Esophagus squamous epithelium (tissue), 4 donors: ENCODE results near the gene SMAD7.

ENCODE experiments used
- POLR2A ChIP-seq, 4 donors: fragments of 450-650 bp; IDR thresholded peaks; one replicate each; pipeline ENCODE4 v1.6.1; 2017; ENCODE audit warnings: antibody characterized with exemption in 4 of 4, mild to moderate bottlenecking in 4 of 4, moderate library complexity in 3 of 4
- TF ChIP-seq, protein P1 (sequence below), 6 experiments: fragments of 450-650 bp in 4 of 6; fragments of 200-600 bp in 2 of 6; sonication (generic) in 2 of 6; IDR thresholded peaks; one replicate each; pipeline ENCODE4 v1.5.1; 2016 to 2019; ENCODE audit warnings: antibody characterized with exemption in 6 of 6, mild to moderate bottlenecking in 4 of 6, moderate library complexity in 4 of 6

DNA sequence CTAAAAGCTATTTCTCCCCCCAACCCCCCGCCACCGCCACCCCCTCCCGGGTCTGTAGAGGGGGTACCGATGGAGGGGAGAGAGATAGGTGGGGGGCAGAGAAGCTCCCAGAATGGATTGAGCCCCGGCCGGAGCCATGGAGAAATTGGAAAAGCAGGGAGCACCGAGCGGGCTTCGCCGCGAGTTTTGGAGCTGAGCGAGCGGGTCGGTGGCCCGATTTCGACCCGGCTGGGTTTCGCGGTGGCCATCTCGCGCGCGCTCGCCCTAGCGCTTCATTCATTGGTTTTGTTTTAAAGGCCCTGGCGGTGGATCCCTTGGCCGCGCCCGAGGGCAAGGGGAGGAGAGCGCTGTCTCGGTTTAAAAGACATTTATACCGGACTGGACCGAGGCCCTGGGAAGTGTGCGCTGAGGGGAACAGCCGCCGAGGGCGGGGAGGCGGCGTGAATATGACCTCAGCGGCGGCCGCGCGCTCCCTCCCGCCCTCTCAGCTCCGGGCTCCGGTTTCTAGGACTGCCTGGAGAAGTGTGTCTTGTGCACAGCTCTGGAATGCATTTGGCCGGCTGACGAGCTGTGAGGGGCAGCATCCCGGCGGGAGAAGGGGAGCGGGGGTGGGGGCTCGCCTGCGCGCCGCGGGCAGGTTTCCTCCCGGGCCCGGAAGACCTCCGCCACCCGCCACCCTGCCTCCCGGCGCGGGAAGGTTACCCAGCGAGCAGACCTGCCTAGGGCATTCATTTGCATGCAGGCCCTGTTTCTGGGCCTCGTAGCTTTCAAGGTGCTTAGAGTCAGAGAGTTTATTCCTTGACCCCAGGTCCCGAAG is 1.7 kb upstream of the SMAD7 start:
- peak in 2 of 4 donors; percentile 40 to 60 for TF ChIP-seq POLR2A (IDR thresholded peaks at IDR 0.05)
- TF ChIP-seq, protein P1, sequence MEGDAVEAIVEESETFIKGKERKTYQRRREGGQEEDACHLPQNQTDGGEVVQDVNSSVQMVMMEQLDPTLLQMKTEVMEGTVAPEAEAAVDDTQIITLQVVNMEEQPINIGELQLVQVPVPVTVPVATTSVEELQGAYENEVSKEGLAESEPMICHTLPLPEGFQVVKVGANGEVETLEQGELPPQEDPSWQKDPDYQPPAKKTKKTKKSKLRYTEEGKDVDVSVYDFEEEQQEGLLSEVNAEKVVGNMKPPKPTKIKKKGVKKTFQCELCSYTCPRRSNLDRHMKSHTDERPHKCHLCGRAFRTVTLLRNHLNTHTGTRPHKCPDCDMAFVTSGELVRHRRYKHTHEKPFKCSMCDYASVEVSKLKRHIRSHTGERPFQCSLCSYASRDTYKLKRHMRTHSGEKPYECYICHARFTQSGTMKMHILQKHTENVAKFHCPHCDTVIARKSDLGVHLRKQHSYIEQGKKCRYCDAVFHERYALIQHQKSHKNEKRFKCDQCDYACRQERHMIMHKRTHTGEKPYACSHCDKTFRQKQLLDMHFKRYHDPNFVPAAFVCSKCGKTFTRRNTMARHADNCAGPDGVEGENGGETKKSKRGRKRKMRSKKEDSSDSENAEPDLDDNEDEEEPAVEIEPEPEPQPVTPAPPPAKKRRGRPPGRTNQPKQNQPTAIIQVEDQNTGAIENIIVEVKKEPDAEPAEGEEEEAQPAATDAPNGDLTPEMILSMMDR (IDR thresholded peaks at IDR 0.05) = peak in 1 of 6 experiments; percentile 3
